Measurements from ENCODE around the gene PLA2G3. TPM values are rescaled to one million over a fixed set of nuclear protein-coding genes. Genes with fewer than 3 reads are reported as not detected.

Gene PLA2G3
- total RNA-seq, 1 experiment from 2014 or later = not detected

DNA sequence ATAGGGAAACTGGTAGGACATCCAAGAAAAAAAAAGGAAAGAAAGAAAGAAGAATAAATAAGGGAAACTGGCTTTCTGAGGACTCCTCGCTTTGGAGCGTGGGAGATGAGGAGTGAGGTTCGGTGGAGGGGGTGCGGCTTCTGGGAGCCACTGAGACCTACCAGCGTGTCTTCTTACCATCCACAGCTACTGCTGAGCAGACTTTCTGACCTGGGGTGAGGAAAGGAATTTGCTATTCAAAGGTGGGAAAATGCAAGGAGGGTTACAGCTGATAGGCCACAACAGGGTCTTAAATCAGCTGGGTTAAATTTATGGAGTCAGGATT is 32.5 kb downstream of the PLA2G3 start:
- no peaks in the 10 kb centered on the region for H3K27me3 Mint-ChIP-seq (ENCODE audit: unreplicated experiment)
- DNase-seq = no peak
- intact Hi-C loops (cut with micrococcal nuclease; ENCODE audit: unreplicated experiment) = loop anchor here (1.0 kb wide), 1 partner anchor 41 kb away; no protein-coding TSS in a partner anchor
- H3K27ac Mint-ChIP-seq (ENCODE audit: unreplicated experiment) = peak overlapping the region; percentile 22
- CTCF ChIA-PET = interaction anchor here (0.7 to 2.7 kb wide), 13 partner anchors 12 to 206 kb away, joined by 3 to 12 read pairs (median 4); partner anchors contain the start of genes INPP5J and SMTN
- H3K9me3 Mint-ChIP-seq (ENCODE audit: low read depth, unreplicated experiment) = no peaks in the 10 kb centered on the region
- TF ChIP-seq, protein P1, sequence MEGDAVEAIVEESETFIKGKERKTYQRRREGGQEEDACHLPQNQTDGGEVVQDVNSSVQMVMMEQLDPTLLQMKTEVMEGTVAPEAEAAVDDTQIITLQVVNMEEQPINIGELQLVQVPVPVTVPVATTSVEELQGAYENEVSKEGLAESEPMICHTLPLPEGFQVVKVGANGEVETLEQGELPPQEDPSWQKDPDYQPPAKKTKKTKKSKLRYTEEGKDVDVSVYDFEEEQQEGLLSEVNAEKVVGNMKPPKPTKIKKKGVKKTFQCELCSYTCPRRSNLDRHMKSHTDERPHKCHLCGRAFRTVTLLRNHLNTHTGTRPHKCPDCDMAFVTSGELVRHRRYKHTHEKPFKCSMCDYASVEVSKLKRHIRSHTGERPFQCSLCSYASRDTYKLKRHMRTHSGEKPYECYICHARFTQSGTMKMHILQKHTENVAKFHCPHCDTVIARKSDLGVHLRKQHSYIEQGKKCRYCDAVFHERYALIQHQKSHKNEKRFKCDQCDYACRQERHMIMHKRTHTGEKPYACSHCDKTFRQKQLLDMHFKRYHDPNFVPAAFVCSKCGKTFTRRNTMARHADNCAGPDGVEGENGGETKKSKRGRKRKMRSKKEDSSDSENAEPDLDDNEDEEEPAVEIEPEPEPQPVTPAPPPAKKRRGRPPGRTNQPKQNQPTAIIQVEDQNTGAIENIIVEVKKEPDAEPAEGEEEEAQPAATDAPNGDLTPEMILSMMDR (IDR thresholded peaks at IDR 0.05; ENCODE audit: unreplicated experiment) = no peak
- no peaks in the 10 kb centered on the region for H3K4me1 Mint-ChIP-seq (ENCODE audit: low read depth, unreplicated experiment)
- no TSS peak for BruUV-seq (replicated peaks)
- H3K4me3 Mint-ChIP-seq (ENCODE audit: low read depth, unreplicated experiment) = peak overlapping the region; percentile 66
- peaks cover 18% of the 10 kb centered on the region for H3K36me3 Mint-ChIP-seq (ENCODE audit: insufficient read depth, unreplicated experiment)

DNA sequence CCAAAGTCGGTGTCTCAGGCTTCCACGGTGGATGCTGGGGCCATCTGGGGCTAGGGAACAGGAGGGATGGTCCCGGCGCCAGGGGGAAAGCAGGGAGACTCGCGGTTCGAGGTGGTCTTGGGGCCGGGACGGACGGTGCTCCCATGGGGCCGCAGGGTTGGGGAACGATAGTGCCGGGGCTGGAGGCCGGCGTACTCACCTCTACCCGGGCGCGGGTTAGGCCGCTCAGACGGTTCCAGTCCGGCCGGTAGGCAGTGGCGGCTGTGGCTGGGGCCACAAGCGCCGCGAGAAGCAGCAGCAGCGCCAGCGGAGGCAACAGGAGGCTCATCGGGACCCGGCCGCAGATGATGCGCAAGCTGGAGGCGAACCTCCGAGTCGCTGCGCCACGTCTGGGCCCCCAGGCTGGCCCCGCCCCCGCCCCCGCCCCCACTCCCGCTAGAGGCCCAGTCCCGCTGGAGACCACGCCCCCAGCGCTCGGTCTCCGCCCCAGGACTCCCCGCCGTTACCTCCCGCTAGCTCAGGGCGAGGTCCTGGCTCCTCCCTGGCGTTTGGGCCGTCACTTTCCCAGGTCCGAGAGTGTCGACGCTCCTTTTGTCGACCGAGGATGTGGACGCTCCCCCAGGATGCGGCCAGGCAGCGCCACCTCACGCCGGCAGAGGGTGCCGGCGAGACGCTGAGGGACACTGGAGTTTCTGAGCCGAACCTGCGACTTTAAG is 33.0 kb downstream of the PLA2G3 start, which contains the start of gene SELENOM:
TSS of gene SELENOM (minus strand) at position 391 of the 716 bp plus-strand sequence. CDS start at position 328, 63 bp downstream.
- no peaks in the 10 kb centered on the region for H3K9me3 Mint-ChIP-seq (ENCODE audit: low read depth, unreplicated experiment)
- no peaks in the 10 kb centered on the region for H3K27me3 Mint-ChIP-seq (ENCODE audit: unreplicated experiment)
- H3K4me3 Mint-ChIP-seq (ENCODE audit: low read depth, unreplicated experiment) = peak within 1 kb of the TSS; percentile 66
- peak; percentile 90 for DNase-seq
- no TSS peak for BruUV-seq (replicated peaks)
- H3K27ac Mint-ChIP-seq (ENCODE audit: unreplicated experiment) = peak within 1 kb of the TSS; percentile 71
- TF ChIP-seq, protein P1 (IDR thresholded peaks at IDR 0.05; ENCODE audit: unreplicated experiment) = peak; percentile 80
- CTCF ChIA-PET = interaction anchor here (0.6 to 2.7 kb wide), 15 partner anchors 12 to 206 kb away, joined by 3 to 12 read pairs (median 4); partner anchors contain the start of genes RNF185 and SMTN
- intact Hi-C loops (cut with micrococcal nuclease; ENCODE audit: unreplicated experiment) = loop anchor here (1.0 kb wide), 1 partner anchor 42 kb away; no protein-coding TSS in a partner anchor
- no peaks in the 10 kb centered on the region for H3K4me1 Mint-ChIP-seq (ENCODE audit: low read depth, unreplicated experiment)
- H3K36me3 Mint-ChIP-seq (ENCODE audit: insufficient read depth, unreplicated experiment) = peaks cover 18% of the 10 kb centered on the region

DNA sequence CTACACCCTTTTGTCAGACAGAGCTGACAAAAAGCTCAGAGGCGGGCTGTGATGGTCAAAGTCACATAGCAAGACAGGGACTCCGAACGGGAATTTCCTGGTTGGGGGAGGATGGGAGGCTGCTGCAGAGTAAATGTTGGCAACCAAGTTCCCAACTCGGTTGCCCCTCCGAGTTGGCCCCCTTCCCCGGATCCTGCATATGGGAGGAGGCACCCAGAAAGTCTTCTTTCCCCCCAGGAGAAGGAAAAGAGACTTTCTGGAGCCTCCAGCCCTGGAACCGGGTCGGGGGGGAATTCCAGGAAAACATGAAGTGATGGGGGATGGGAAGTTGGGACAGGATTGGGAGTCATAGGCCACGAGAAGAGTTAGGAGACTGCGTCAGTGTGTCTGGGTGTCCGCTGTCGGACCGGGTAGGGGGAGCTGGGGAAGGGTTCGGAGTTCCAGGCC is 33.6 kb downstream of the PLA2G3 start:
- Mint-ChIP-seq H3K4me3 (ENCODE audit: low read depth, unreplicated experiment) (peak overlapping the region; percentile 66), H3K27me3 (ENCODE audit: unreplicated experiment) (no peaks in the 10 kb centered on the region), H3K9me3 (ENCODE audit: low read depth, unreplicated experiment) (no peaks in the 10 kb centered on the region), H3K36me3 (ENCODE audit: insufficient read depth, unreplicated experiment) (peaks cover 21% of the 10 kb centered on the region), H3K4me1 (ENCODE audit: low read depth, unreplicated experiment) (no peaks in the 10 kb centered on the region), H3K27ac (ENCODE audit: unreplicated experiment) (peak overlapping the region; percentile 71)
- intact Hi-C loops (cut with micrococcal nuclease; ENCODE audit: unreplicated experiment) = loop anchor here (1.0 kb wide), 1 partner anchor 43 kb away; no protein-coding TSS in a partner anchor
- BruUV-seq (replicated peaks) = no TSS peak
- CTCF ChIA-PET = interaction anchor here (1.2 to 1.8 kb wide), 2 partner anchors 45 to 184 kb away, joined by 4 read pairs; no protein-coding TSS in a partner anchor
- DNase-seq = no peak
- TF ChIP-seq, protein P1 (IDR thresholded peaks at IDR 0.05; ENCODE audit: unreplicated experiment) = no peak

DNA sequence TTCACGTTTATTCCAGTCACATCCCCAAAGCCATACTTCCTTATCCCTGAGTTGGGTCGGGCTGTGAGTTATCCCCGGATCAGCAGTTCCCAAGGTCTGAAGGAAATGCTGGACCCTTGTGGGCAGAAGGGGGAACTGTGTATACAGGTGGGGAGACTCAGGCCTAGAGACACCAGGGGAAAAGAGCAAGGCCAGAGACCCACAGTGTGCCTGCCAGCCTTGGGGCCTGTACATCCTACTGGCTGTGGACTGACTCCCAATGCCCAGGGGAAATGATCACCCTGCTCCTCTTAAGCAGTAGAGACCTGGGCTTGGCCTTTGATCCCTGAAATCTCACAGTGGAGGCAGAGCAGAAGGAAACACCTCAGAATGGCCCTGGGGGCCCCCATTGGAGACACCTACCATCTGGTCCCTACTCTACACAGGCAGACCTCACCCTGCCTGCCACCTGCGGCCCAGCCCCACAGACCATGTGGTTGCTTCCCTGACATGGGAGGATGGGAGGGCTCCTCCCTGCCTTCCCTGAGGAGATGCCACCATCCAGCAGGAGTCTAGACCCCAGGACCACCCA is 34.2 kb downstream of the PLA2G3 start:
- Mint-ChIP-seq H3K4me3 (ENCODE audit: low read depth, unreplicated experiment) (no peak overlapping the region), H3K9me3 (ENCODE audit: low read depth, unreplicated experiment) (no peaks in the 10 kb centered on the region), H3K36me3 (ENCODE audit: insufficient read depth, unreplicated experiment) (peaks cover 28% of the 10 kb centered on the region), H3K4me1 (ENCODE audit: low read depth, unreplicated experiment) (peaks cover 5% of the 10 kb centered on the region), H3K27me3 (ENCODE audit: unreplicated experiment) (no peaks in the 10 kb centered on the region), H3K27ac (ENCODE audit: unreplicated experiment) (no peak overlapping the region)
- intact Hi-C loops (cut with micrococcal nuclease; ENCODE audit: unreplicated experiment) = no loop called here
- TF ChIP-seq, protein P1 (IDR thresholded peaks at IDR 0.05; ENCODE audit: unreplicated experiment) = no peak
- CTCF ChIA-PET = no interaction called here
- BruUV-seq (replicated peaks) = TSS peak; percentile 26
- no peak for DNase-seq

Measured in Calu3 (cell line).